MCF 10A (cell line): Measurements from ENCODE around the gene CCP110. TPM values are rescaled to one million over a fixed set of nuclear protein-coding genes. Genes with fewer than 3 reads are reported as not detected.

Source experiments
- BruUV-seq: library from RNA; stranded (reverse); fragments of 400-500 nt; replicated peaks from 2 replicates; lab custom pipeline; 2021; lab: Mats Ljungman, UMichigan
- CTCF ChIA-PET: fragments of 300-600 bp; sonication (Branson Sonifier 250); formaldehyde crosslinking; extraction: SDS; loops from one replicate; lab custom pipeline; 2021; ENCODE audit warnings: antibody characterized with exemption, inconsistent platforms; lab: Yijun Ruan, JAX
- POLR2A ChIA-PET: fragments of 300-600, 350-650 bp; sonication (Branson Sonifier 250); formaldehyde crosslinking; extraction: SDS; loops from one replicate; lab custom pipeline; 2020; ENCODE audit warnings: antibody characterized with exemption, inconsistent platforms; lab: Yijun Ruan, JAX
- DNase-seq: peaks from one replicate; pipeline ENCODE4 v3.0.0-alpha.2; 2018; ENCODE audit not compliant: unreplicated experiment
- H3K27ac Mint-ChIP-seq: one replicate; pipeline ENCODE4 v1.8.0; 2022; ENCODE audit warnings: mild to moderate bottlenecking, low read depth, mixed read lengths; ENCODE audit not compliant: unreplicated experiment
- H3K27me3 Mint-ChIP-seq: one replicate; pipeline ENCODE4 v1.8.0; 2022; ENCODE audit warnings: mixed read lengths; ENCODE audit not compliant: insufficient read depth, unreplicated experiment
- H3K36me3 Mint-ChIP-seq: one replicate; pipeline ENCODE4 v1.8.0; 2022; ENCODE audit warnings: mild to moderate bottlenecking, moderate library complexity, mixed read lengths; ENCODE audit not compliant: insufficient read depth, unreplicated experiment
- H3K4me1 Mint-ChIP-seq: one replicate; pipeline ENCODE4 v1.8.0; 2022; ENCODE audit warnings: mixed read lengths; ENCODE audit not compliant: insufficient read depth, unreplicated experiment
- H3K4me3 Mint-ChIP-seq: one replicate; pipeline ENCODE4 v1.8.0; 2022; ENCODE audit warnings: mild to moderate bottlenecking, moderate library complexity, mixed read lengths; ENCODE audit not compliant: unreplicated experiment
- H3K9me3 Mint-ChIP-seq: one replicate; pipeline ENCODE4 v1.8.0; 2022; ENCODE audit warnings: mixed read lengths; ENCODE audit not compliant: unreplicated experiment
- intact Hi-C: fragments of 100-400 bp; cut with micrococcal nuclease; formaldehyde crosslinking; loops from 2 replicates; pipeline ENCODE4 v1.14.1; 2022
- total RNA-seq: library from RNA; stranded (reverse); gene quantifications from 2 replicates; pipeline ENCODE4 v1.2.3, GENCODE V29; 2022
- TF ChIP-seq, protein P1 (sequence below): fragments of 200-600 bp; IDR thresholded peaks from one replicate; pipeline ENCODE4 v1.8.0; 2022; ENCODE audit warnings: antibody characterized with exemption, mild to moderate bottlenecking; ENCODE audit not compliant: unreplicated experiment

Gene CCP110
- total RNA-seq, 1 experiment from 2014 or later: 14.2 TPM

DNA sequence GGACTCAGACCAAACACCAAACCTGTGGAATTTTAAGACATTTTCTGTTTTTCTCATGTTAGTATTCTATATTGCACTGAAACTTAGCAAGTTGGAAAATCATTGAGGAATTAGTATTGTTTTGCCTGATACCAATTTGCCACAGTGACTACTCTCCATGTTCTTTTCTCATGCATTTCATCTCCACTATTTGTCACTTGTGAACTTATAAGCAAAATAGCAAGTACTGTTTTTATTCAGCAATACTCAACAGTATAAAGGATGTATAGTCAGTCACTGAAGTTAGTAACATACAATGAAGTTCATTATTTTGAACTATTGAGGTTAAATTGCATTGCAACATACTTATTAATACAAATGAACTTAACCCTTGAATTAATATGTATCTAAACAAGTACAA lies 25.9 kb downstream of the CCP110 start:
- Mint-ChIP-seq H3K4me1 (no peaks in the 10 kb centered on the region), H3K4me3 (no peak overlapping the region), H3K36me3 (peaks cover 27% of the 10 kb centered on the region), H3K27me3 (no peaks in the 10 kb centered on the region), H3K27ac (no peak overlapping the region), H3K9me3 (no peaks in the 10 kb centered on the region)
- DNase-seq: no peak
- intact Hi-C loops: no loop called here
- TF ChIP-seq, protein P1, sequence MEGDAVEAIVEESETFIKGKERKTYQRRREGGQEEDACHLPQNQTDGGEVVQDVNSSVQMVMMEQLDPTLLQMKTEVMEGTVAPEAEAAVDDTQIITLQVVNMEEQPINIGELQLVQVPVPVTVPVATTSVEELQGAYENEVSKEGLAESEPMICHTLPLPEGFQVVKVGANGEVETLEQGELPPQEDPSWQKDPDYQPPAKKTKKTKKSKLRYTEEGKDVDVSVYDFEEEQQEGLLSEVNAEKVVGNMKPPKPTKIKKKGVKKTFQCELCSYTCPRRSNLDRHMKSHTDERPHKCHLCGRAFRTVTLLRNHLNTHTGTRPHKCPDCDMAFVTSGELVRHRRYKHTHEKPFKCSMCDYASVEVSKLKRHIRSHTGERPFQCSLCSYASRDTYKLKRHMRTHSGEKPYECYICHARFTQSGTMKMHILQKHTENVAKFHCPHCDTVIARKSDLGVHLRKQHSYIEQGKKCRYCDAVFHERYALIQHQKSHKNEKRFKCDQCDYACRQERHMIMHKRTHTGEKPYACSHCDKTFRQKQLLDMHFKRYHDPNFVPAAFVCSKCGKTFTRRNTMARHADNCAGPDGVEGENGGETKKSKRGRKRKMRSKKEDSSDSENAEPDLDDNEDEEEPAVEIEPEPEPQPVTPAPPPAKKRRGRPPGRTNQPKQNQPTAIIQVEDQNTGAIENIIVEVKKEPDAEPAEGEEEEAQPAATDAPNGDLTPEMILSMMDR: no peak
- CTCF ChIA-PET: interaction anchor here (0.5 to 1.0 kb wide), 3 partner anchors 9 to 34 kb away, joined by 3 to 4 read pairs (median 4); no protein-coding TSS in a partner anchor
- no TSS peak for BruUV-seq
- POLR2A ChIA-PET: interaction anchor here (1.2 kb wide), 1 partner anchor 25 kb away, joined by 3 read pairs; no protein-coding TSS in a partner anchor

DNA sequence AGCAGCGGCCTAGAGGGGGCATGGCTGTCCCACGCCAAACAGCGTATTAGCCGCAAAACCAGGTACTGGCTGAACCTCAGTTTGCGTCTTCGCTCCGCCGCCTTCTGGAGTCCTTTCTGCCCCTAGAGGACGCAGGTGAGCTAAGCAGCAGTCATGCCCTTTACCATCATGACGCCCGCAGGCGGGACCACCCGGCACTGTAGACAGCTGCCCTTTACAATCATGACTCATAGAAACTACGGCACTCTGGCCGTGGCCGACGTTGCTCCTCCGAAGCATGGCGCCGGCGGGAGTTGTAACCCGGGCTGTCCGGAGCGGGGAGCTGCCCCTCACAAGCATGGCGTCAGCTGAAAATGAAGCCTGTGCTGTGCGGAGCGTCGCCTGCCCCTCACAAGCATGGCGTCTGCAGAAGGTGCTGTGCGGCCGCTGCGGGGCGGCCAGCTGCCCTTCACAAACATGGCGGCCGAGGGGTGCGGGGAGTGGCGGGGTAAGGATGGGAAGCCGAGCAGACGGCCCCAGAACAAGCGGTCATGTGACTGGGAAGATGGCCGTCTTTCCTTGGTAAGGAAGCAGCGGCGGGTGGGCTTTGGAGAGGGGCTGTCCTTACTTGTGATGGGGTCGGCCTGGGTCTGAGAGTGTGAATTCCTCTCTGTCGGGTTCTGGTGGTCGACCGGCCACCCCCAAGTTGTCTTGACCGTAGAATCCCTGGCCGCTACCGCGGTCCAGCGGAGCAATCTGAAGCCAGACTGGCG lies 31.6 kb downstream of the CCP110 start, which contains the start of gene VPS35L:
VPS35L (plus strand) TSS at position 518 of the 752 bp plus-strand sequence; CDS start at position 545, 27 bp downstream.
- DNase-seq: peak; percentile 96
- Mint-ChIP-seq H3K4me1 (peaks cover 8% of the 10 kb centered on the region), H3K36me3 (peaks cover 12% of the 10 kb centered on the region), H3K27me3 (no peaks in the 10 kb centered on the region), H3K27ac (peak within 1 kb of the TSS; percentile 96), H3K4me3 (peak within 1 kb of the TSS; percentile 90), H3K9me3 (no peaks in the 10 kb centered on the region)
- intact Hi-C loops: loop anchor here (1.0 to 5.0 kb wide), 2 partner anchors 32 to 42 kb away; partner anchors contain the start of gene CCP110
- CTCF ChIA-PET: interaction anchor here (0.5 to 5.9 kb wide), 26 partner anchors 8 to 829 kb away, joined by 3 to 55 read pairs (median 3); partner anchors contain the start of genes CCP110, IQCK and KNOP1
- BruUV-seq: TSS peak; percentile 65
- POLR2A ChIA-PET: interaction anchor here (0.5 to 2.9 kb wide), 13 partner anchors 10 to 488 kb away, joined by 3 to 32 read pairs (median 3); partner anchors contain the start of genes CCP110, COQ7, GDE1 and IQCK
- TF ChIP-seq, protein P1: peak; percentile 51

DNA sequence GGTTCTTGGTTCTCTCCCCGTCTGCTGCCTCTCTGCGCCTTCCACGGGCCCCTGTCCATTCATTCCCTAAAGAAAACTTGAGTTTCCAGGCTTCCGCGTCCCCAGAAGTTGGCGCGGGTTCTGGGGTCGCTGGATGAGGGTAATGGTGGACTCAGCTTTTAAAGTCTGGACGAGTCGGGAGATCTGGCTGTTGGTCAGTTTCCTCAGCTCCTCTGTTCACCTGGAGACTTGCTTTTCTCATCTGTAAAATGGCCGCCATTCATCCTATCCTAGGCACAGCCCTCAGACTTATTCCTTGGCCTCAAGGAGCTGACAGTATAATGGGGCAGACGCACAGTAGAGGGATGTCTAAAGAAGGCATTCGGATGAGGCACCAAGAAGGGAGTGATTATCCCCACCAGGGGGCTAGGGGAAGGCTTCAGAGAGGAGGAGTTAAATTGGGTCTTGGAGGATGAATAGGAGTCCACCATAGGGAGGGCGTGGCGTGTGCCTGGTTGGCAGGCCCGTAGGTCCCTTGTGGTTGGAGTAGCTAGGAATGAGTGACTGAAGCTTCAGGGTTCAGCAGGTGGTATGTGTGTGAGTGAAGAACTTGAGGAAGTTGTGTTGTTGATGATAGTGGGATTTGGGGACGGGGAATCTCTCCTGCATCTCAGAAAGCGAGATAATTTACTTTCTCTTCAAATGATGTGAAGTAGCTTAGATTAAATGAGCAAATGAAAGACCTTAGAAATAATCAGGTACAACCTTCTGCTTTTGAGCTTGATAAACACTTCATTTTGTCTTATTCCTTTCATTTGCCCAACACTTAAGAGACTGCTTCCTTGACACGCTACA lies 32.4 kb downstream of the CCP110 start:
- no peaks in the 10 kb centered on the region for H3K9me3 Mint-ChIP-seq
- no peaks in the 10 kb centered on the region for H3K27me3 Mint-ChIP-seq
- H3K36me3 Mint-ChIP-seq: peaks cover 6% of the 10 kb centered on the region
- POLR2A ChIA-PET: interaction anchor here (0.5 to 2.9 kb wide), 11 partner anchors 11 to 489 kb away, joined by 3 to 32 read pairs (median 7); partner anchors contain the start of genes CCP110, COQ7, GDE1 and IQCK
- peak overlapping the region; percentile 90 for H3K4me3 Mint-ChIP-seq
- BruUV-seq: TSS peak; percentile 72
- intact Hi-C loops: loop anchor here (1.0 to 5.0 kb wide), 2 partner anchors 33 to 41 kb away; partner anchors contain the start of gene CCP110
- peak overlapping the region; percentile 96 for H3K27ac Mint-ChIP-seq
- CTCF ChIA-PET: interaction anchor here (0.6 to 5.9 kb wide), 25 partner anchors 8 to 1182 kb away, joined by 3 to 55 read pairs (median 4); partner anchors contain the start of genes CCP110, GPRC5B, IQCK and KNOP1
- H3K4me1 Mint-ChIP-seq: peaks cover 8% of the 10 kb centered on the region
- TF ChIP-seq, protein P1: no peak
- peak; percentile 46 for DNase-seq
